Left ventricle myocardium superior (tissue), 1 donor: Measurements from ENCODE around the gene ELK4. TPM values are rescaled to one million over a fixed set of nuclear protein-coding genes. Genes with fewer than 3 reads are reported as not detected.
A peak's percentile ranks its signal among the peaks of the same experiment; 100 is the strongest.

Experiments
- ATAC-seq: fragments of 200-7000 bp; cut with Tn5 transposase; one replicate; pipeline ENCODE4 v1.9.1; 2020; ENCODE audit warnings: mild to moderate bottlenecking, moderate library complexity
- DNase-seq: peaks from one replicate; pipeline ENCODE4 v3.0.0-alpha.2; 2020
- intact Hi-C: fragments of 100-400 bp; cut with micrococcal nuclease; formaldehyde crosslinking; loops from one replicate; pipeline ENCODE4 v1.11.0; 2022
- total RNA-seq: library from RNA; stranded (reverse); fragmentation: NEBNext Ultra II Directional; extraction: Animal tissue kit (Norgen Biotek cat#: 25700); gene quantifications from one replicate; pipeline ENCODE4 v1.2.1, GENCODE V29; 2021
- donor health status: DM: no; HTN: yes; CAD: no; lungs with severe emphysema.

Gene ELK4
- total RNA-seq, 1 donor from 2014 or later: 40.5 TPM

GRCh38 chr1:205576805-205577761 lies 54.7 kb downstream of the ELK4 start:
- DNase-seq: no peak
- intact Hi-C loops: no loop called here
- no peak for ATAC-seq

- no peak for ATAC-seq
- no peak for DNase-seq
- intact Hi-C loops: no loop called here
These were observed 55.8 kb downstream of the ELK4 start for GRCh38 chr1:205576011-205576410.

- no peak for ATAC-seq
- intact Hi-C loops: no loop called here
- no peak for DNase-seq
These were observed 56.4 kb downstream of the ELK4 start for GRCh38 chr1:205575294-205575885.

GRCh38 chr1:205572421-205572820 lies 59.4 kb downstream of the ELK4 start:
- intact Hi-C loops: no loop called here

GRCh38 chr1:205571747-205572146 lies 60.1 kb downstream of the ELK4 start:
- DNase-seq (no peak), ATAC-seq (no peak)
- intact Hi-C loops: no loop called here

More at GRCh38 chr1:205572421-205572820, 59.4 kb downstream of the ELK4 start:
- DNase-seq (no peak), ATAC-seq (no peak)

- no peak for DNase-seq
- ATAC-seq: no peak
- intact Hi-C loops: no loop called here
These were observed 60.8 kb downstream of the ELK4 start for GRCh38 chr1:205570796-205571537.

- ATAC-seq: no peak
- no peak for DNase-seq
- intact Hi-C loops: no loop called here
These were observed 61.7 kb downstream of the ELK4 start for GRCh38 chr1:205570173-205570501.

- no peak for DNase-seq
- intact Hi-C loops: no loop called here
- ATAC-seq: peak; percentile 20
These were observed 62.2 kb downstream of the ELK4 start for GRCh38 chr1:205569411-205570172.

- peak; percentile 38 for ATAC-seq
- intact Hi-C loops: no loop called here
- peak; percentile 43 for DNase-seq
These were observed 63.1 kb downstream of the ELK4 start for GRCh38 chr1:205568469-205569361.

- ATAC-seq (no peak), DNase-seq (no peak)
- intact Hi-C loops: no loop called here
These were observed 63.7 kb downstream of the ELK4 start for GRCh38 chr1:205568135-205568468.

GRCh38 chr1:205567716-205568115 lies 64.1 kb downstream of the ELK4 start:
- intact Hi-C loops: no loop called here
- ATAC-seq (no peak), DNase-seq (no peak)

- intact Hi-C loops: no loop called here
- ATAC-seq (no peak), DNase-seq (no peak)
These were observed 66.0 kb downstream of the ELK4 start for GRCh38 chr1:205565799-205566198.

- no peak for DNase-seq
- ATAC-seq: no peak
- intact Hi-C loops: no loop called here
These were observed 67.8 kb downstream of the ELK4 start for GRCh38 chr1:205563927-205564441.

- ATAC-seq (no peak), DNase-seq (no peak)
- intact Hi-C loops: no loop called here
These were observed 70.2 kb downstream of the ELK4 start for GRCh38 chr1:205561501-205562203.
